ENCODE measurements around the gene POLR3B.

Gene POLR3B

DNA sequence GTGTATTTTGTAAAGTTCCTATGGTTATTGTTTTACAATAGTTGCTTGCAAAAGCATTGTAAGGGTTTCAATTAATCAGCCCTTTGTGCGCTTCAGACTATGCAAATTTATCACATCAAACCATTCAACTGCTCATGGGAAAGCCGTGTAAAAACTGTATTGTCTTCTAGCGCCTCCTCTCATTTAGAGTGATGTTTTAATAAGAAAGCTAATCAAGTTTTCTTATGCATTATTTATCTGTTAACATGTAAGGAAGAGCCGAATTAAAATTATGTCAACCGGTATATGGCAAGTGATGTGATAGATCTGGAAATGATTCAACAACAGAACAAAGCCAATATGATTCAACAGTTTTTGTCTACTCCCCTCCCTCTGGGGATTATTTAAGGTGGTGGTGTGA lies 132.7 kb downstream of the POLR3B start:
- TF ChIP-seq GATA1 (IDR thresholded peaks at IDR 0.05; ENCODE audit: low read depth, low read length): no peak
- no peak for TF ChIP-seq POLR2A (IDR thresholded peaks at IDR 0.05; ENCODE audit: low read length)
- DNase-seq: no peak

DNA sequence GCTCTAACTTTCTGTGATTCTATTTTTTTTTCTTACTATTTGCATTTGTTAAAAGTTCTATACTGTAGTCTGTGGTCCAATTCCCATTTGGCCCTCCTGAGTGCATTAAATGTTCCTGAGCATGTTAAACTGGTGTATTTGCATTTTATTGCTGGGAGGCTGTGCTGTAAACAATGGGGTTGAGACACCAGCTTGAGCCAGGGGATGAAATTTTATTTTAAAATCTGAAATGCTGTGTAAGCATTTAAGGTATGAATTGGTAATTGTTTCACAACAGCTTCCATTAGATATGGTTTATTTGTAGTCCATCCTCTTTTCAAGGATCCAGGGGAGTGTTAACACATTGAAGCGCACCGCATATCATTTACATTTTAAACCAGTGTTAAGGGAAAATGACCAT lies 135.3 kb downstream of the POLR3B start:
- no peak for DNase-seq
- TF ChIP-seq POLR2A (IDR thresholded peaks at IDR 0.05; ENCODE audit: low read length): no peak
- TF ChIP-seq GATA1 (IDR thresholded peaks at IDR 0.05; ENCODE audit: low read depth, low read length): no peak

DNA sequence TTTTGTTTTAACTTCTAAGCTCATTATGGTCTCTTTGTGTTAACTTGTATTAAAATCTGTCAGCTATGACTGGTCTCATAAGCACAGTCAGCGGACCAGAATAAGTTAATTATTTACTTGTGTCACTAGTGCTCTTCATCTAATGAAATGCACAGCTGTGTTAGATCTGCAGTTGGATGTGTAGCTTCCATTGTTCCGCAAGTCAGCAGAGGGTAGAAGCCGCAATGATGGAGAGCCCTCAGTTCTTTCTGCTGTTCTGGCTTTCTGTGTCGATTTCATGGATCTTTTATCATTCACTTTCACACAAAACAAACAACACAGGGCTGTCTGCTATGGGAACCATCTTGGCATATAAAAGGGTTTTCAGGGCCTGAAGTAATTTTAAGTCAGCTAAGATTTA lies 136.0 kb downstream of the POLR3B start:
- DNase-seq: no peak
- TF ChIP-seq POLR2A (IDR thresholded peaks at IDR 0.05; ENCODE audit: low read length) (no peak), GATA1 (IDR thresholded peaks at IDR 0.05; ENCODE audit: low read depth, low read length) (no peak)

DNA sequence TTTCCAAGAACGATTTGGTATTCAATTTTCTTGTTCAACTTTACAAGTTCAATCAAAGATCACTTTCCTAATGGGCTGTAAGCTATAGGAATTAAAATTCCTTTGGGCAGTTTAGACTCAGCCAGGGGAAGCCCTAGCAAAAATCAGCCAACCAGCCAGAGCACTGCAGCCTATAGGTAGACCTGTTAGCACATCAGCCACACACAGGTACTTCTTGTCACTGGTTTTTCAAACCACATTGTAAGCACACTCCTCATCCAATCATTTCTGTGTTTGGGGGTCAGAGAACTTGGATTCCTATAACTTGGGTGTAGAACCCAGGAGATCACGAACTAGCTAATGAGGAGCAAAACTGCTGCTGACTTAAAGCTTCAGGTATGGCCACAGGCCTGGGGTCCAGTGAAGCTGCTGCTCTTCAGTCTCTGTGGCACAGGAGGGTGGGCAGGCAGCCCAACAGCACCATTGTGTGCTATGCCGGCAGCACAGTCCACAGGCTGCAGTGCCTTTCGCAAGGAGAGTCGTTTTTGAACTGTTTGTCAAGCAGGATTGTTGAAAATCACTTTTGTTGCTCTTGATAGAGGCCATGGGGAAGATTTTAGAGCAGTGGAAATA lies 137.9 kb downstream of the POLR3B start:
- DNase-seq: no peak
- no peak for TF ChIP-seq POLR2A (IDR thresholded peaks at IDR 0.05; ENCODE audit: low read length)
- TF ChIP-seq GATA1 (IDR thresholded peaks at IDR 0.05; ENCODE audit: low read depth, low read length): no peak

DNA sequence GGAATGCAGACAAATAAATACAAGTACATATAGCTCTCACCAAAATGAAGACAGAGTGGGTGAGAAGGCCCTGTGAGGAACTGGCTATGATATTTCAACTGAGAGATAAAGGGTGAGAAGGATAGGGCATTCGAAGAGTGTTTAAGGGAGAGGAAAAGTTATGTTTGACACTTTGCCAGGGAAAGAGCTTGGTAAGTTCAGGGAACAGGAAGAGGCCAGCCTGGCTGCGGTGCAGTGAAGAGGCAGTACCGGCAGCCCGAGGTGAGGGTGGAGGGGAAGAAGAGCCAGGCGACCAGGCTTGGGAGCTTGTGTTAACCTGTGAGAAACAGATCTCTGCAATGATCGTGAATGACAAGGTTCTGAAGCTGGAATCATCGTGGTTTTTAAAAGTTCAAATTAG lies 140.5 kb downstream of the POLR3B start:
- TF ChIP-seq POLR2A (IDR thresholded peaks at IDR 0.05; ENCODE audit: low read length) (no peak), GATA1 (IDR thresholded peaks at IDR 0.05; ENCODE audit: low read depth, low read length) (no peak)
- no peak for DNase-seq

DNA sequence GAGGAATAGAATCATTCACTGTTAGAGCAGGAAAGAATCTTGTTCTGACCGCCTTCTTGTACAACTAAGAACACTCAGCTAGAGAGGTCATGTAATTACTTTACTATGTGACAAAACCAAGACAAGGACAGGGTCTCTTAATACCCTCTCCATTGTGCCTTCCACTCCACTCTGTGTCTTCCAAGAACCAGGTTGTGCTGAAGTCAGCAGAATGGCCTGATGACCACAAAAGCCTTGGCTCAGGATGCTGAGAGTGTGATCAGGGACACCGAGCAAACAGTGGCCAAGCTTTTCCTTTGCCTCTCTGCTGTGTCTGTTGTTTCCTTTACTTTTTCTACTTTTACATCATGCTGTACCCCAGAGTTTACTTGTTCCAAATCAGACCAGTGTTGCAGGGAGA lies 142.1 kb downstream of the POLR3B start:
- DNase-seq: no peak
- TF ChIP-seq GATA1 (IDR thresholded peaks at IDR 0.05; ENCODE audit: low read depth, low read length) (no peak), POLR2A (IDR thresholded peaks at IDR 0.05; ENCODE audit: low read length) (no peak)

DNA sequence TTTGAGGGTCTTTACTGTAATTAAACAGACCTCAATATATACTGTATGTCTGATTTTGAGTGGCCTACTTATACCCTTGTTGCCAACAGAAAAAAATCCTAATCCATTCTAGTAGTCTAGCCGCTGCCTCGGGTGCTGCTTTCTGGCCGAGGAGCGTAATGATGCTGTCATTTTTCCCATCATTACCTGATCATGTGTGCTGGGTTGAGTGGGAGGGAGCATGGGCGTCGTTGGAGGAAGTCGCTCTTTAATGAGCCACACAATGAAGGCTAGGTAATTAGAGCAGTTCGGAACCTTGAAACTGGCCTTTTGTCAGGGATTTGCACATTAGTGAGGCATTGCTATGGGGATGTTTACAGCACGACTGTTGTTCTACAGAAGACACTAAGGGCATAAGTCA lies 149.1 kb downstream of the POLR3B start:
- TF ChIP-seq GATA1 (IDR thresholded peaks at IDR 0.05; ENCODE audit: low read depth, low read length): no peak
- TF ChIP-seq POLR2A (IDR thresholded peaks at IDR 0.05; ENCODE audit: low read length): no peak
- no peak for DNase-seq

DNA sequence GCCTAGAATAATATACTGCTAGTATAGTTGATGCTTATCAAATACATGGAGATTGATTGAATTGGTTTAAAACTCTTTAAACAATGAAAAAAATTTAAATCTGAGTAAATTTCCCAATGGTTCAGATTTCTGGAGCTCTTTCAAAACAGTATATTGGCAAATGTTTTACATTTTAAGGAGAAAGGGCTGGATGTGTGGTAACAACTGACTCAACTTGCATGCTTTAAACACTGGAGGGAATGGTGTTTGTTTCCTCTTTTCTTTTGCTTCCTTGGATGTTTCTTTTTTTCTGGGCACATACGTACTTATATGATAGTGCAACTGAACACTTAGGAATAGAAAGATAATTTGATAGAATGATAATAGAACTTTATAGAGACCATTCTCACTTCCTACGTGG lies 151.4 kb downstream of the POLR3B start:
- no peak for DNase-seq

DNA sequence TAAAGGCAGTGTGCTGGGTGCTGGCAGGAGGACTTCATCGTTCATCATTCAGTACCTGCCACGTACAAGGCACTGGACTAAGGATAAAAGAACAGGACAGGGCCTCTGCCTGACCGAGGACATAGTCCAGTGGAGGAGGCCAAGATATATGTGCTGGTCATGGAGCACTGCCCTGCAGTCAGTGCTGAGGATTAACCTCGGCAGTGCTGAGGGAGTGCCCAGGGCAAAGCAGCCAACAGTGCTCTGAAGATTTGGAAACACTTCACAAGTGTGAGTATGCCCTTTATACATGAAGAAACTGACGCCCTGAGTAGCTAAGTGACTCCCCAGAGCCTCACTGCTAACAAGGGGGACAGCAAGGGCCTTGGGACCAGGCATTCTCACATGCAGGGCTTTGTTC lies 153.8 kb downstream of the POLR3B start:
- DNase-seq: no peak
- TF ChIP-seq GATA1 (IDR thresholded peaks at IDR 0.05; ENCODE audit: low read depth, low read length) (no peak), POLR2A (IDR thresholded peaks at IDR 0.05; ENCODE audit: low read length) (no peak)

More for the DNA sequence above, 151.4 kb downstream of the POLR3B start:
- TF ChIP-seq GATA1 (IDR thresholded peaks at IDR 0.05; ENCODE audit: low read depth, low read length) (no peak), POLR2A (IDR thresholded peaks at IDR 0.05; ENCODE audit: low read length) (no peak)

DNA sequence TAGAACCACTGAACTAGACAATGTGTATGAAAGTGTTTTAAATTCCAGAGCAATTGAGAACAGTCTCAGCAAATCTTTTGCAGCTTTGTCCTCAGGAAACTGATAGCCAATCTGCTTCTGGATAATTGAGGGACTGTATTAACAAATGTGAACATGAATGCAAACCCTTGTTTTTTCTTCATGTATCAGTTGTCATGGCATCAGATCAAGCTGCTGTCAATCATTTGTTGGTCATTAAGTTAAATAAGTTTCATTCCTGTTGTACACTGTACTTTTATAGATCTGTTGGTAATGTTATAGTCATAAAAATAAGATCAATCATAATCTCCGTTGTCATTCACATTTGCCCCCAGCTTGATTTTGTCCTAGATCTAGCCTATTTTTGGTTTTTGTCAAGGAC lies 159.8 kb downstream of the POLR3B start:
- no peak for DNase-seq
- TF ChIP-seq POLR2A (IDR thresholded peaks at IDR 0.05; ENCODE audit: low read length): no peak
- no peak for TF ChIP-seq GATA1 (IDR thresholded peaks at IDR 0.05; ENCODE audit: low read depth, low read length)

DNA sequence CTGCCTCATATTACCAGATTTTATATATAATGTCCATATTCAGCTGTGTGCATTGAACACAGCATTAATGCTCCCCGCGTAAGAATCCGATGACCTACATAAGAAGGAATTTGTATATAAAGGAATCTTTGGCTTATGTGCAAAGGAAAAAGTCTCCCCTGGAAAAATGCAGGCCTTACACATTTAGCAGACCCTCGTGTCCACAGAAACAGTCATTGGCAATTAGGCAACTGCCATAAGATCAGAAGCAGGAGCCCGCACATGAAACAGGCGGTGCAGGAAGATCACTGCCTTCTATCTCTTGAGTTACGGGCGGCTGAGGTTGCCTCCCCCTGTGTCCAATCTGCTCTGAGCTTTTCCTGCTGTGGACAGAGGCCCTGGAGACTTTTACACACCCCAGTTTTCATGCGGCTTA lies 162.1 kb downstream of the POLR3B start:
- DNase-seq: no peak
- TF ChIP-seq POLR2A (IDR thresholded peaks at IDR 0.05; ENCODE audit: low read length) (no peak), GATA1 (IDR thresholded peaks at IDR 0.05; ENCODE audit: low read depth, low read length) (no peak)

DNA sequence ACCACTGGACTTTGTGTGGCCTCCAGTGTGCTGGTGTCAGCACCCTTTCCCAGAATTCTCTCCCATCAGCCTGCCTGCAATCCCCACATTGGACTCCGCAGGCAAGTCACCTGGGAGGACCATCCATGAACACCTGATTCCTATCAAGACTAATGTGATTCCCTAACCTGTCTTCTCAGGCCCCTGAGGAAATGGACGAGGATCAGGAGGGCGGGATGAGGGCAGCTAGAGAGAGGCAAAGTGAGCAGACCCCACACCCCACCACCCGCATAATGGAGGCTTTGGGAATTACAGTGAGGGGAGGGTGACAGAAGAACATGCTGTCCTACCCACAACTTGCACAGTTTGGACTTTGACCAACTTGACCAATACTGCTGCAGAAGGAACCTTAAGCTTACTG lies 164.4 kb downstream of the POLR3B start:
- no peak for TF ChIP-seq POLR2A (IDR thresholded peaks at IDR 0.05; ENCODE audit: low read length)
- TF ChIP-seq GATA1 (IDR thresholded peaks at IDR 0.05; ENCODE audit: low read depth, low read length): no peak
- no peak for DNase-seq

DNA sequence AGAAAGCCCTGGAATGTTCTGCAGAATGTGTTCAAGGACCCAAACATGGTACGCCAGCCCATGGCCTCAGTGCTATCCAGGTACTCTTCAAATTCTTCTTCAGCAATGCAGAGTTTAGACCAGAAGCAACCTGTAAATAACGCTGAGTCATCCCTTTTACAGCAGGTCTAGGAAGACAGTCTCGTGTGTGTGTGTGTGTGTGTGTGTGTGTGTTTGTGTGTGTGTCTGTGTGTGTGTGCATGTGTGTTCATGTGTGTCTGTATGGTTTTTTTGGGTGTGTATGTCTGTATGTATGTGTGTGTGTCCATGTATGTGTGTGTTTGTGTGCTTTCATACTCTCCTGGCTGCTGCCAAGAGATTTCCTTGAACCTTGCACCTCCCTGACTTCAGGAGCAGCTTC lies 165.2 kb downstream of the POLR3B start:
- no peak for TF ChIP-seq GATA1 (IDR thresholded peaks at IDR 0.05; ENCODE audit: low read depth, low read length)
- TF ChIP-seq POLR2A (IDR thresholded peaks at IDR 0.05; ENCODE audit: low read length): no peak
- peak; percentile 31 to 38 for DNase-seq

DNA sequence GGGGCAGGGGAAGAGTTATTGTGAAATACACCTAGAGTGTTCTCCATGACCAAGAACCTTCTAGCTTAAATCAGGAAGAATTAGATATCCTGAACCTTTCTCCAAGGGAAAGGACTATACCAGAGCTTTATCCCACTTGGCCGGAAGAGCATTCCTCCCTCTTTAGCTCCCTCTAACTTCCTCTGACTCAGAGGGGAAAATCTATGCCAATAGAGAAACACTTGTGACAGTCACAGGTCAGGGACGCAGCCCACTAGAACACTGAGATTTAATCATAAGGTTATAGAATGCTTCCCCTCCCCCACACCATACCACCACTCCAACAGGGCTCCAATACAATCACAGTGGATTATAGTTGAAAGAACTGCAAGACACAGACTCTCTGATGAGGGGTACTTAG lies 169.8 kb downstream of the POLR3B start:
- TF ChIP-seq GATA1 (IDR thresholded peaks at IDR 0.05; ENCODE audit: low read depth, low read length): no peak
- TF ChIP-seq POLR2A (IDR thresholded peaks at IDR 0.05; ENCODE audit: low read length): no peak
- no peak for DNase-seq

DNA sequence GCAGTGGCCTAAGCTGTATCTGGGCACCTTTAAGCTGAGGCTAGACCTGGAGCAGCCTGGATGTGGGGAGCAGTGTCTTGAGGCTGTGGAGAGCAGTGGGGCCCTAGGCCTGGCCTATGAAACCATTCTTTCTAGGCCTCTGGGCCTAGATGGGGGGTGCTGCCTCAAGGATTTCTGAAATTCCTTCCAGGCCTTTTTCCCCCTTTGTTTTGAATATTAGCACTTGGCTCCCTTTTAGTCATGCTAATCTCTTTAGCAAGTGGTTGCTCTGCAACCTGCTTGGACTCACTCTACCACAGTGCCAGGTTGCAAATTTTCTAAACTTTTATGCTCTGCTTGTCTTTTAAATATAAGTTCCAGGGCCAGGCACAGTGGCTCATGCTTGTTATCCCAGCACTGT lies 183.7 kb downstream of the POLR3B start:
- no peak for DNase-seq
- TF ChIP-seq POLR2A (IDR thresholded peaks at IDR 0.05; ENCODE audit: low read length) (no peak), GATA1 (IDR thresholded peaks at IDR 0.05; ENCODE audit: low read depth, low read length) (no peak)

DNA sequence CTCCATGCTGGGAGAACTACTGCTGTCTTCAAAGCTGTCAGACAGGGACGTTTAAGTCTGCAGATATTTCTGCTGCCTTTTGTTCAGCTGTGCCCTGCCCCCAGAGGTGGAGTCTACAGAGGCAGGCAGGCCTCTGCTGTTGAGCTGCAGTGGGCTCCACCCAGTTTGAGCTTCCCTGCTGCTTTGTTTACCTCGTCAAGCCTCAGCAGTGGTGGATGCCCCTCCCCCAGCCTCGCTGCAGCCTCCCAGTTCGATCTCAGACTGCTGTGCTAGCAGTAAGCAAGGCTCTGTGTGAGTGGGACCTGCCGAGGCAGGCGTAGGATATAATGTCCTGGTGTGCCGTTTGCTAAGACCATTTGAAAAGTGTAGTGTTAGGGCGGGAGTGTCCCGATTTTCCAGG lies 193.9 kb downstream of the POLR3B start:
- TF ChIP-seq POLR2A (IDR thresholded peaks at IDR 0.05; ENCODE audit: low read length) (no peak), GATA1 (IDR thresholded peaks at IDR 0.05; ENCODE audit: low read depth, low read length) (no peak)
- no peak for DNase-seq
